HL-60 (cell line): ENCODE results near the gene RALGPS2.

Source experiments
- DNase-seq, 2 experiments: peaks; one replicate each; pipeline ENCODE4 v3.0.0-alpha.2; 2010 to 2020; ENCODE audit warnings: low read depth in 1 of 2, low spot score in 1 of 2
- H3K27ac ChIP-seq: fragments of 250-450 bp; sonication (Bioruptor Pico); replicated peaks from 2 replicates; pipeline ENCODE4 v1.5.1; 2020; ENCODE audit warnings: mild to moderate bottlenecking, moderate library complexity
- H3K27me3 ChIP-seq: fragments of 250-450 bp; sonication (Bioruptor Pico); 2 replicates; pipeline ENCODE4 v1.5.1; 2021; ENCODE audit warnings: mild to moderate bottlenecking, moderate library complexity; ENCODE audit not compliant: insufficient read depth, poor library complexity, severe bottlenecking
- H3K4me3 ChIP-seq: replicated peaks from 2 replicates; pipeline ENCODE4 v1.5.1; 2011; ENCODE audit warnings: mild to moderate bottlenecking, control low read depth, low read length; ENCODE audit not compliant: insufficient read depth
- GABPA ChIP-seq: IDR thresholded peaks from 2 replicates; pipeline ENCODE4 v1.6.1; 2012; ENCODE audit warnings: low read depth
- POLR2AphosphoS5 ChIP-seq: IDR thresholded peaks from 2 replicates; pipeline ENCODE4 v1.6.1; 2012; ENCODE audit warnings: low read depth
- SPI1 ChIP-seq: IDR thresholded peaks from 2 replicates; pipeline ENCODE4 v1.6.1; 2012; ENCODE audit warnings: low read depth, mild to moderate bottlenecking, borderline replicate concordance
- TF ChIP-seq, protein P1 (sequence below): IDR thresholded peaks from one replicate; pipeline ENCODE4 v1.5.1; 2011; ENCODE audit warnings: low read length, control low read depth, inconsistent platforms; ENCODE audit not compliant: insufficient read depth
- TF ChIP-seq, protein P2 (sequence below): IDR thresholded peaks from 2 replicates; pipeline ENCODE4 v1.6.1; 2012; ENCODE audit warnings: low read depth; ENCODE audit not compliant: insufficient replicate concordance

RALGPS2 gene

DNA sequence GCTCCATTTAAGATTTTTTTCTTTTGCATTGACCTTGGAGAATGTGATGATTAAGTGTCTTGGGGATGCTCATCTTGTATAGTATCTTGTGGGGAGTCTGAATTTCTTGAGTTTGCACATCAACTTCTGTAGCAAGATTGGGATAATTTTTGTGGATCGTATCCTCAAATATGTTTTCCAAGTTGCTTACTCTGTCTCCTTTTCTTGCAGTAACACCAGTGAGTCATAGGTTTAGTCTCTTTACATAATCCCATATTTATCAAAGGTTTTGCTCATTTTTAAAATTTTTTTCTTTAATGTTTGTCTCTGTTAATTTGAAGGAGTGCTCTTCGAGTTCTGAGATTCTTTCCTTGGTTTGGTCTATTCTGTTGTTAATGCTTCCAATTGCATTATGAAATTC, 187.6 kb downstream of the RALGPS2 start:
- no peak overlapping the region for H3K27ac ChIP-seq
- no peak for DNase-seq
- H3K4me3 ChIP-seq = no peak overlapping the region
- no peak for TF ChIP-seq POLR2AphosphoS5
- no peak for TF ChIP-seq GABPA
- TF ChIP-seq SPI1 = no peak
- TF ChIP-seq, protein P1, sequence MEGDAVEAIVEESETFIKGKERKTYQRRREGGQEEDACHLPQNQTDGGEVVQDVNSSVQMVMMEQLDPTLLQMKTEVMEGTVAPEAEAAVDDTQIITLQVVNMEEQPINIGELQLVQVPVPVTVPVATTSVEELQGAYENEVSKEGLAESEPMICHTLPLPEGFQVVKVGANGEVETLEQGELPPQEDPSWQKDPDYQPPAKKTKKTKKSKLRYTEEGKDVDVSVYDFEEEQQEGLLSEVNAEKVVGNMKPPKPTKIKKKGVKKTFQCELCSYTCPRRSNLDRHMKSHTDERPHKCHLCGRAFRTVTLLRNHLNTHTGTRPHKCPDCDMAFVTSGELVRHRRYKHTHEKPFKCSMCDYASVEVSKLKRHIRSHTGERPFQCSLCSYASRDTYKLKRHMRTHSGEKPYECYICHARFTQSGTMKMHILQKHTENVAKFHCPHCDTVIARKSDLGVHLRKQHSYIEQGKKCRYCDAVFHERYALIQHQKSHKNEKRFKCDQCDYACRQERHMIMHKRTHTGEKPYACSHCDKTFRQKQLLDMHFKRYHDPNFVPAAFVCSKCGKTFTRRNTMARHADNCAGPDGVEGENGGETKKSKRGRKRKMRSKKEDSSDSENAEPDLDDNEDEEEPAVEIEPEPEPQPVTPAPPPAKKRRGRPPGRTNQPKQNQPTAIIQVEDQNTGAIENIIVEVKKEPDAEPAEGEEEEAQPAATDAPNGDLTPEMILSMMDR = no peak
- TF ChIP-seq, protein P2, sequence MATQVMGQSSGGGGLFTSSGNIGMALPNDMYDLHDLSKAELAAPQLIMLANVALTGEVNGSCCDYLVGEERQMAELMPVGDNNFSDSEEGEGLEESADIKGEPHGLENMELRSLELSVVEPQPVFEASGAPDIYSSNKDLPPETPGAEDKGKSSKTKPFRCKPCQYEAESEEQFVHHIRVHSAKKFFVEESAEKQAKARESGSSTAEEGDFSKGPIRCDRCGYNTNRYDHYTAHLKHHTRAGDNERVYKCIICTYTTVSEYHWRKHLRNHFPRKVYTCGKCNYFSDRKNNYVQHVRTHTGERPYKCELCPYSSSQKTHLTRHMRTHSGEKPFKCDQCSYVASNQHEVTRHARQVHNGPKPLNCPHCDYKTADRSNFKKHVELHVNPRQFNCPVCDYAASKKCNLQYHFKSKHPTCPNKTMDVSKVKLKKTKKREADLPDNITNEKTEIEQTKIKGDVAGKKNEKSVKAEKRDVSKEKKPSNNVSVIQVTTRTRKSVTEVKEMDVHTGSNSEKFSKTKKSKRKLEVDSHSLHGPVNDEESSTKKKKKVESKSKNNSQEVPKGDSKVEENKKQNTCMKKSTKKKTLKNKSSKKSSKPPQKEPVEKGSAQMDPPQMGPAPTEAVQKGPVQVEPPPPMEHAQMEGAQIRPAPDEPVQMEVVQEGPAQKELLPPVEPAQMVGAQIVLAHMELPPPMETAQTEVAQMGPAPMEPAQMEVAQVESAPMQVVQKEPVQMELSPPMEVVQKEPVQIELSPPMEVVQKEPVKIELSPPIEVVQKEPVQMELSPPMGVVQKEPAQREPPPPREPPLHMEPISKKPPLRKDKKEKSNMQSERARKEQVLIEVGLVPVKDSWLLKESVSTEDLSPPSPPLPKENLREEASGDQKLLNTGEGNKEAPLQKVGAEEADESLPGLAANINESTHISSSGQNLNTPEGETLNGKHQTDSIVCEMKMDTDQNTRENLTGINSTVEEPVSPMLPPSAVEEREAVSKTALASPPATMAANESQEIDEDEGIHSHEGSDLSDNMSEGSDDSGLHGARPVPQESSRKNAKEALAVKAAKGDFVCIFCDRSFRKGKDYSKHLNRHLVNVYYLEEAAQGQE = no peak
- no peaks in the 10 kb centered on the region for H3K27me3 ChIP-seq

DNA sequence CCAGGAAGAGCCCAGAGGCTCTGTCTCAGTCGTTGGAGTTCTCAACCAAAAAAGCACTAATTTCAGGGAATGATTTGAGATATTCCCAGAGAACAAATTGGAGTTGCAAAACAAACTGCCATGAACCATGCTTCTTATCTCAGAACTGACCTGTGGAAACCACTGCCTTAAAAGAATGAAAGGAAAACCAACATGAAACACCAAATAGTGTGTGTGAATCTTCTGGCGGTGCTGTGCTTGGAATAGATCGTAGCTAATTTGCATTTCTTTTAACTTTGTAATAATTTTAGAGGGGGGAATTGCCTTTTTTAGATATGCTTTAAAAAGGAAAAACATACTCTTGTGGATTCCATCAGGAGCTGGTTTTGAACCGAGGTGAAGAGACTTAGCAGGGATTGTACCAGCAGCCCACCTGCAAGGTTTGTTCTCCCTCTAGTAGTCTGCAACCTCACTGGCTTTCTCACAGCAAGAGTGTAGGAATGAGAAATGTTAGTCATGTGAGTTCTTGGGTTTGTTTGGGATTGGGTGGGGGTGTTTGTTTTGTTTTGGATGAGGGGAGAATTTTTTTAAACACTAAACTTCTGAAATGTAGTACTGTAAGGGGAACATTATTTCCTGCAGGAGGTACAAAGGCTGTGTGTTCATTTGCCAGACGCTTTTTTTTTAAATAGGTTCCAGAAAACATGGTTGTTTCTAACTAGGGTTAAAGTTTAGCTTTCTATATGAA, 191.6 kb downstream of the RALGPS2 start:
- Histone ChIP-seq H3K4me3 (no peak overlapping the region), H3K27me3 (no peaks in the 10 kb centered on the region), H3K27ac (no peak overlapping the region)
- DNase-seq = no peak
- no peak for TF ChIP-seq SPI1
- no peak for TF ChIP-seq GABPA
- TF ChIP-seq, protein P2 = no peak
- no peak for TF ChIP-seq POLR2AphosphoS5
- TF ChIP-seq, protein P1 = no peak

DNA sequence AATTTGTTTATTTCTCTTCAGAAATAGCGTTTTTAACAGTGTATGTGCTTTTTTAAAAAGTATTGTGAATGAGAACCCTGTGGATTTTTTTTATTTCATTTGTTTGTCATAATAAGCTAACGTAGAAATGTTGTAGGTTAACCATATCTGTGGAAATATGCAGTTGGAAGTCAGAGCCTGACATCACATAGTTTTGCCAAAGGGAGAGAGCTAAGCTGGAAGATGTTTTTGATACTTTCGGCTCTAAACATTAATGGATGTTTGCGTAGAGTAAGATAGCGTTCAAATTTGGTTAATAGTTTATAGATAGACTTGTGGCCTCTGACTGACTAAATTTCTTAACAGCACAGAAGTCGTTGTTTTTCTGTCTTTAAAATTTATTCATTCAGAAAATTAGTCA, 193.3 kb downstream of the RALGPS2 start:
- no peak for DNase-seq
- no peak overlapping the region for H3K27ac ChIP-seq
- TF ChIP-seq, protein P1 = no peak
- TF ChIP-seq, protein P2 = no peak
- no peak for TF ChIP-seq POLR2AphosphoS5
- no peak for TF ChIP-seq SPI1
- H3K4me3 ChIP-seq = no peak overlapping the region
- no peaks in the 10 kb centered on the region for H3K27me3 ChIP-seq
